Forelimb muscle (tissue), 1 donor: ENCODE measurements around the gene SH3BP5. TPM values are rescaled to one million over a fixed set of nuclear protein-coding genes. Genes with fewer than 3 reads are reported as not detected.

Experiments used
- DNase-seq: peaks from one replicate; pipeline ENCODE4 v3.0.0-alpha.2; 2013; ENCODE audit warnings: low read depth
- polyA plus RNA-seq: library from polyadenylated mRNA; unstranded; fragments of 120-200 nt; gene quantifications from one replicate; pipeline ENCODE4 v1.2.1, GENCODE V29; 2013; ENCODE audit not compliant: insufficient read length

SH3BP5 gene
- polyA plus RNA-seq, 1 donor = 24.9 TPM

DNA sequence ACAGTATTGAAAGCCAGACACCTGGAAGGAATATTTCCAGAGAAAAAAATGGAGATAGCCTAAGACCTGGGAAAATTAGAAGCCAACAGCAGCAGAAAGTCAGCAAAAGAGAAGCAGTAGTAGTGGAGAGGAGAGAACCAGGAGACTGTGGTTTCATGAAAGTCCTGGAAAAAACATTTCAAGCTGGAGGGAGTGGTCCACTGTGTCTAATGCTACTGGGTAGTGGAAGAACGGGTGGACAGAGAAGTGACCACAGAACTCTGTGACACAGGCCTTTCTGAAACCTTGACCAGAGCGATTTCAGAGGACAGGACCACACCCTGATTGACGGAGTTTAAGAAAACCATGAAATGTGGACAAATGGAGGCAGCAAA is 15.3 kb upstream of the SH3BP5 start:
- no peak for DNase-seq

DNA sequence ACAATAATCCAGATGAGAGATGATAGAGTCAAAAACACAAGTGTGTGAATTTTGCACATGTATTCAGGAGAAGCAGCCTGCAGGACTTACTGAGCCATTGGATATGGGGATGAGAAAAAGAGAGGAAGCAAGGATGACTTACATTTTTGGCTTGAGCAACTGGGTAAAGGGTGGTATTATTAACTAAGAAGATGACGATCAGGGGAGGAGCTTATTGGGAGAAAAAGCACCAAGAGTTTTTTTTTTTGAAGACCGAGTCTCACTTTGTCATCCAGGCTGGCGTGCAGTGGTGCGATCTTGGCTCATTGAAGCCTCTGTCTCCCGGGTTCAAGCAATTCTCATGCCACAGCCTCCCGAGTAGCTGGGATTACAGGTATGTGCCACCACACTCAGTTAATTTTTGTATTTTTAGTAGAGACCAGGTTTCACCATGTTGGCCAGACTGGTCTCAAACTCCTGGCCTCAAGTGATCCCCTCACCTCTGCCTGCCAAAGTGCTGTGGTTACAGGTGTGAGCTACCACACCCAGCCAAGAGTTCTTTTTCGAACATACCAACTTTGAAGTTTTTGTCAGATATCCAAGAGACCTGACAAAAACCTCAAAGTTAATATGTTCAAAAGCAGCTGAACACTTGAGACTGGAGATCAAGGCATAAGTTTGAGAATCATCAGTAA is 14.8 kb upstream of the SH3BP5 start:
- DNase-seq = no peak

DNA sequence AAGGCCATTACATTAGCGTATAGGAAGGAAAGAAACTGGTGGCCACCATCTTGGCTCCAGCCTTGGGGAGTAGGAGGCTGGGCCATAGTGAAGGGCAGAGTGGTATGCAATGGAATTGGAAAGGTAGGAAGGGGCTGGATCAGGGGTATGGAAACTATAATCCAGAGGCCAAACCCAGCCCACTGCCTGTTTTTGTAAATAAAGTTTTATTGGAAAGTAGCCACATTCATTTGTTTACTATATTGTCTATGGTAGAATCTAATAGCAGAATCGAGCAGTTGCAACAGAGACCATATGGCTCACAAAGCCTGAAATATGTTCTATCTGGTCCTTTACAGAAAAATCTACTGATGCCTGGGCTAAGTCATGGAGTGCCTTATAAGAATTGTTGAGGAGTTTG is 14.1 kb upstream of the SH3BP5 start:
- DNase-seq = no peak

DNA sequence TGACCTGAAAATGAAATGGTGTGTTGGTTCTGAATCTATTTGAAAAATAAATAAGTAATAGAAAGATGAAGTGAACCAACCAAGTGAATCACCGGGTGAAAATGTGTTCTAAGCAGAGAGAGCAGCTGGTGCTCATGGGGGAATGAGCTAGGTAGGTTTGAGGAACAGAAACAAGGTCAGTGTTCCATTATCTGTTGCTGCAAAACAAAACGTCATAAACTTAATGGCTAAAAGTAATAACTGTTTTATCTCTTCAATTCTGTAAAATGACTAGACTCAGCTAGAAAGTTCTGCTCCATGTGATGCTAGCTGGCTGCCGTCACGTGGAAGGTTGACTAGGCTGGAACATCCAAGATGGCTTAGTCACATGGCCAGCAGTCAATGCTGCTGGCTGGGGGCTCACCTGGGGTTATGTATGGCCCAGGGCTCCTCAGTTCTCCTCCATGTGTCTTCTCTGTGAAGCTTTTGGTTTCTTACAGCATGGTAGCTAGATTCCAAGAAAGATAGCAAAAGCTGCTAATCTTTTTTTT is 13.3 kb upstream of the SH3BP5 start:
- no peak for DNase-seq

DNA sequence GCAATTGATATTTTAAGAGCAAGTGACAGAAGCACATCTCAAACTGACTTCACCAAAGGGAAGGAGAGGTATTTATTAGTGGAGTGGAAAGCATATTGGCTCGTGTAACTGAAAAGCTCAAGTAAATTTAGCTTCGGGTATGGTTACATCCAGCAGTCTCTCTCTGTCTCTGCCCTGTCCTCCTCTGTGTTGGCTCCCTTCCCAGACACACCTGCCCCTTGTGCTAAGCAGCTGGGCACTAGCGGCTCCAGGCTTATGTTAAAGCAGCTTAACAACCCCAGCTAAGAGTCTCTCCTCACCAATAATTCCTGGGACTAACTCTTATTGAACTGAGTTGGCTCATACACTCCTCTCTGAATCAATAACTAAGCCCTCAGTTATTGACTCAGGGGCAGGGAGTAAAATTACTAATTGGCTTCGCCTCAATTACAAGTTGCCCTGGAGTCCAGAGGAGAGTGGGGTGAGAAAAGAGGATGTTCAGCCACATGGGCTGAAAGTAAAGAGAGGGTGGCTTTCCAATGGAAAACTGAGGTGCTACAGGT is 12.8 kb upstream of the SH3BP5 start:
- DNase-seq = no peak

DNA sequence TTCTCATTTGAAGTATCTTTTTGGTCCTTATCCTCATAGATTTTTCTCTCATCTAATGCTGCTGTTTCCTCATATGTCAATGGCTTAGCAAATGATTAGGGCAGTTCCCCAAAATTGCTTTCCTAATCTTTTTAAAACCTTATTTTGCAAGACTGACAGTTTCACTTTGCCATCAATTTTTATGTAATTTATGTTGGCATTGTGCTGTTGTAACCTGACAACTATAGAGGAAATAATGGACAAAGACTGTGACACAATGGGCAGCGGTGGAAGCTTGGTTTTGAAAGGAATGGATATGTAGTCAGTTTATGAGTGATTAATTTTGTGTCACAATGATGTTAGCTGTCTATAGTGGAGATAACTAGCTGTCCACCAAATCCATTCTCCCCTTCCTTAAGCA is 10.6 kb upstream of the SH3BP5 start:
- no peak for DNase-seq

DNA sequence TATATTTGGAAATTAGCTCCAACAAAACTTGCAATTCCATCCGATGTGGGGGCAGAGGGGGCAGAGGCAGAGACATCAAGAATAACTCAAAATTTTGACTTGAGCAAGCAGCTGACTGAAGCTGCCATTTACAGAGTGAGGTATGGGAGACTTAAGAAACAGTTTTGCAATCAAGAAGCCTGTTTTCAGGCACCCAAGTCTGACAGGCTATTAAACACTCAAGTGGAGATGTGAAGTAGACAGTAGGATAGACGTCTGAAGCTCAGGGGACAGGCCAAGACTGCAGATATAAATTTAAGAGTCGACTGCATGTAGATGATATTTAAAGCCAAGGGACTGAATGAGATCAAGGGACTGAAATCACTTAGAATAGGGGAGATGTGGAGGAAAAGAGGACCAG is 9.9 kb upstream of the SH3BP5 start:
- DNase-seq = no peak

DNA sequence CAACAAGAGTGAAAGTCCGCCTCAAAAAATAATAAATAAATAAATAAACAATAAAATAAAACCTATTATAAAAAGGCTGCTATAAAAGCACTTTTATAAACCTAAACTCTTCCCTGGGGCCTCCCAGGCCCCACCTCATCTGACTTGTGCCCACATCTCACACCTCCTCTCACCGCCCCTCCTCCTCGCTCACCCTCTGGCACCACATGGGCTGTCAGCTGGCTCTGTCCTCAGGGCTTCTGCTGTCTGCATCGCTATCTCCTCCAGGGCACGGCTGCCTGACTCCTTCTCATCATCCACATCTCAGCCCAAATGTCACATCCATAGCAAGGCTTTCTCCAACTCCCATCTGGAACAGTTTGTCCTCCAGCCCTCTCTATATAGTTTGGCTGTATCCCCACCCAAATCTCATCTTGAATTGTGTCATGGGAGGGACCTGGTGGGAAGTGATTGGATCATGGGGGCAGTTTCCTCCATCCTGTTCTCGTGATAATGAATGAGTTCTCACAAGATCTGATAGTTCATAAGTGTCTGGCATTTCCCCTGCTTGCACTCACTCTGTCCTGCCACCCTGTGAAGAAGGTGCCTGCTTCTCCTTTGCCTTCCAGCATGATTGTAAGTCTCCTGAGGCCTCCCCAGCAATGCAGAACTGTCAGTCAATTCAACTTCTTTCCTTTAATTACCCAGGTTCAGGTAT is 8.8 kb upstream of the SH3BP5 start:
- DNase-seq = no peak

DNA sequence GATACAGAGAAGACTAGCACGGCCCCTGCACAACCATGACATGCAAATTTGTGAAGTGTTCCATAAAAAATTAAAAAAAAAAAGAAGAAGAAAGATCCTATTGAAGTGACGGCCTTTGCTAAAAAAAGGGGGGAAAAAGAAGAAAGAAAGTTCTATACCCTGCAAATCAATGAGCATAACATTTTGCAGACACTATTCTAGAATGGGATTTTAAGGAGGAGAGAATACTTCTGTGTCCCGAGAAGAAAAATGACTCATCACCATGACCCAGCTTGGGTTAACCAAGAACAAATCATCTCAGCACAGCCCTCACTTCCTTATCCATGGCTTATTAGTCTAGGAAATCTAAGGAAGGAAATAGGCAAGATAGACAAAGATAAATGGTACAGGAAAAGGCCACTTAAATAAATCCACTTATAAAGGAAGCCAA is 7.4 kb upstream of the SH3BP5 start:
- no peak for DNase-seq

DNA sequence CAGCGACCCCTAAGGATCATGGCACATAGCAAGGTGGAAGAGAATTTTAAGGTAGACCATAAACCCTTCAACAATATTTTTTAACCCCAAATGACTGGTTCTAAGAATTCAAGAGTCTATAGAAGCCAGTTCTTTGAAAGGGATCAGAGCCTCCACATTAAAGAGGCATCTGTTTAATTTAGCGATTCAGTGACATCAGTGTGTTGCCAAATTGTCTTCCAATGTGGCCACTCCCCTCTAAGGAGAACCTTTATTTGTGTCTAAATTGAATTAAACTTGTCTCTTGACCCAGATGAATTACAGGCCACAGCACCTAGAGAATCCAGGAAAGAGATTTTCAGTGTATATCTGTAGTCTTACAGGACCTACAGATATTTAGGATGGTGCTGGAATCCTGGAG is 6.6 kb upstream of the SH3BP5 start:
- DNase-seq = no peak

DNA sequence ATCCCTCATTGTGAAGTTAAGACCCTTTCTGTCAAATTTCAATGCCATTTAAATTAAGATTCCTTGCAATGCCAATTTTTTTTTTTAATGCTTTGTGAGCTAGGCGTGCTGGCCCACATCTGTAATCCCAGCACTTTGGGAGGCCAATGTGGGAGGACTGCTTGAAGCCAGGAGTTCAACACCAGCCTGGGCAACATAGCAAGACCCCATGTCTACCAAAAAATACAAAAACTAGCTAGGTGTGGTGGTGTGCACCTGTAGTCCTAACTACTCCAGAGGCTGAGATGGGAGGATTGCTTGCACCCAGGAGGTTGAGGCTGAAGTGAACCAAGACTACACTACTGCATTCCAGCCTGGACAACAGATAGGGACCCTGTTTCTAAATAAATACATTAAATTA is 5.6 kb upstream of the SH3BP5 start:
- DNase-seq = no peak

DNA sequence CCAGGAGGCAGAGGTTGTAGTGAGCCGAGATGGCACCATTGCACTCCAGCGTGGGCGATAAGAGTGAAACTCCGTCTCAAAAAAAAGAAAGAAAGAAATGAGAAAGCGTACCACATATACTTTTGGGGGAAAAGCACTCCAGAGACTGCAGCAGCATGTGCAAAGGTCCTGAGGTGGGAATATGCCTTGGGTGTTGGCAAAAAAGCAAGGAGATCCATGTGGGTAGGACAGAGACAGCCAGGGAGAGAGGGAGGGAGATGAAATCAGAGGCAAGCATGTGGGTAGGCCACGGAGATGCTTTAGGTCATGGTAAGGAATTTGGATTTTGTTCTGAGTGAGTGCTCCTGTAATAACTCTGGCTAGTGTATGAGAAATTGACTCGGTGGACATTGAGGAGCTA is 3.7 kb upstream of the SH3BP5 start:
- no peak for DNase-seq

DNA sequence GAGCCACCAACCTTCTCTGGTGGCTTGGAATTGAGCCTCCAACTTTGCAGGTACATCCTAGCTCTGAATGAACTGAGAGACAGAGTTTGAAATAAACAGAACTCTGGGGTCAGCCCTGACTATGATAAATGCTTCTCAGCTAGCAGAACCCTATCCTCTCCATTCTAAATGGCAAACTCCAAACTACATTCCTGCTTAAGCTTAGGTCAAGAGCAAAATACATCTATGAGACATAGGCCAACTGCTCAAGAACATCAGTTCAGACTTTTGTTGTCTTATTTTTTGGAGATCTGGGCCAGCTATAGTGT is 1.5 kb upstream of the SH3BP5 start:
- no peak for DNase-seq

DNA sequence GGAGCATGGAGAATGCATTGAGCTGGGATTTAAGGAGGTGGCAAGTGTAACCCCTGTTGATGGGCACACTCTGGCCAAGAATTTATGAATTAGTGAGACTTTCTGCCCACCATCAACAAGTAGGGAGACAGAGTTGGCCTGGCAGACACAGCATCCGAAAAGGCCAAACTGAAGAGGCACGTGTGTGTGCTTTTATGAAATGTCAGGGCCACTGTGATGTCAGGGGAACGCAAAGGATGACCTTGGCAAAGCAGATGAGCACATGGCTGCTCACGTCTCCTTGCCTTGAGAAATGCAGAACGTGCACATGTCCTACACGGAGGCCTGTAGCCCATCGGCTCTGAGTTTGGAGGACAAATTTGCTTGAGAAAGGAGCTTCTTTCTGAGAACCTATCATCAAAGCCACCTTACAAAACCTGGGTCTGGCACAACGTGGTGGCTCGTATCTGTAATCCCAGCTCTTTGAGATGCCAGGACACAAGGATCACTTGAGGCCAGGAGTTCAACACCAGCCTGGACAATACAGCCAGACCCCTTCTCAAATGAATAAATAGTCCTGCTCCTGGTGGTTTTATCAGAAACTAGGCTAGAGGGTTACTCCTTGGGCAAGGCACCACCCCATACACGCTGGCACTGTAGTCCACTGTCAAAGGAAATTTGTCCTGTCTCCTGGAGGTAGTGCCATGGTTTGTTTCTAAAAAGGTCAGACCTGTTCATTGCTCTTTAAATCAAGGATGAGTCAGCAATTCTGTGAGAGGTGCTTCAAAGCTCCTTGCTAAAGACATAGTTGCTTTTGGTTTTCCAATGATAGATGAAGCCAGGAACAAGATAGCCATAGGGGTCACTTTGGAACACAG is 941 bp upstream of the SH3BP5 start:
- DNase-seq = no peak

DNA sequence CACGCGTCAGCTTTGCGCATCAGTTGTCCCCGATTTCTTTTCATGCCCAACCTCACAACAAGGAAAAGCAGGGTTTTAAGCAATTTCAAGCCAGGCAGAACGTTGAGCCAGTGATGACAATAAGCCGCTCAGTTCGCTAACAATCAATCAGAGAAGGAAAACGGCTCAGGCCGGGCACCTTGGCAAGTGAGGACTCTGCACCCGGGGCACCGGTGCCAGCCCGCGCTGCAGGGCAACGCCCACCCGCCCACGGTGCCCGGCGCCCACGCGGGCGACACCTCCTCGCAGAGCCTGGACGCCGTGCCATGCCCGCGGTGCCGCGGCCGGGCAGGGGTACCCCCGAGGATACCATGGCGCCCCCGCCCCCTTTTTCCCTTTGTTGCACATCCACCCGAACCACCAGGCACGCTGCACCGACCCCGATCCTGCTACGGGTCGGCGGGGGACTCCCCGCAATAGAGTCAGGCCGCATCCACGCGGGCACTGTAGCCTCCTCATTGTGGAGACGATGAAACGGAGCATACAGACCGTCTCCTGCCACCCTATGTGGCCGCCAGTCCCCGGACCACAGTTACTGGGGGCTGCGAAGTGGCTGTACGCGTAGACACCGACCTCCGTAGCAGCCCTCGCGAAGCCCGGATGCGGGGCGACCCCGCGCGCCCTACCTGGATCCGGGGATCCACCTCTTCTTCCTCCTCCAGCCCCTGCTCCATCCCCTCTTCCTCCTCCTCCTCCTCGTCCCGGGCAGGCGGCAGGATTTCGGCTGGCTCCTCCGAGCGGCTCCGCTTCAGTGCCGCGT is 581 bp downstream of the SH3BP5 start:
- no peak for DNase-seq

DNA sequence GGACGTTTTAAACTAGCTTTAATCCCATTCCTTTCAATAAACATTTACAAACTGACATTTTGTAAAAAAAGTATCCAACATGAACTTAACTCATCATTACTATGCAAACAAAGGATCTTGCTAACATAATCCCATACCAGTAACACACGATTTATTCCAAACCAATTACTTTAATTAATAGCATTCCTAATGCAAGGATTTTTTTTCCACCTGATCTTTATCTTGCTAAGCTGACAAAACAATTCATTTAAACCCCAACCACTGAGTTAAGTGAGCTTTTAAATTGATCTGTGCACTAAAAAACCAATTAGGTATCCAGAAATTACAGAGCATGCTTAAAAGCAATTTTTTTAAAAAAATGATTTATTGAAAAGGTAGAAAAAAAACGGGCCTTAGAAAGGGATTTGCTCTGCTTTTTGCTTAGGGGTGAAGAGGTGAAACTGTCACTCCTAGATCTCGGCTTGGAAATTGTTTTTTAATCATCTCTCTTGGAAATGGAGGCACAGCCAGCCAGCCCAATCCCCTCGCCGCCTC is 1.2 kb downstream of the SH3BP5 start:
- no peak for DNase-seq

DNA sequence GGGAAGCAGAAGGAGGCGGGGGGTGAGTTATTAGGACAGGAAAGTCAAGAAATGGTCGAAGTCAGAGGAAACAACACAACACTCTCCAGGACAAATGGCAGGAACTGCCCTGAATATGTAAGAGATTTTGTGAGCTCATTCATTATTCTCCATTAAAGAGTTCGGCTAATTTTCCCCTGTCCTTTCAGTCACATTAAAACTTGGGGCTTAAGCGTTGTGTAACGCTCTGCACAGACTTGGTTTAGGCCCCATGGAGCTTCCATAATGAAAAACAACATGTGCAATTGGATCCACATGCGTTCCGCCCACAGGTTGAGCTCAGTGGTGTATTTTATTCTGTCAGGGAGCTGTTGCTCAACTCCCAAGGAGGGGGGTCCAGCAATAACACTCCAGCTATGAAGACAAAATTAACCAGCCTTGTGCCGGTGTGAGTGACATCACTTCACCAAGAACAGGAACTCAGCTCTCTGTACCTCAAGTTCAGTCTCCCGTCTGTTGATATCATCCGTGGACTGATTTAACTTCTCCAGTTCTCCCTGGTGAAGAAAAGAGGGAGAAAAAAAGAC is 2.3 kb downstream of the SH3BP5 start:
- DNase-seq = no peak

DNA sequence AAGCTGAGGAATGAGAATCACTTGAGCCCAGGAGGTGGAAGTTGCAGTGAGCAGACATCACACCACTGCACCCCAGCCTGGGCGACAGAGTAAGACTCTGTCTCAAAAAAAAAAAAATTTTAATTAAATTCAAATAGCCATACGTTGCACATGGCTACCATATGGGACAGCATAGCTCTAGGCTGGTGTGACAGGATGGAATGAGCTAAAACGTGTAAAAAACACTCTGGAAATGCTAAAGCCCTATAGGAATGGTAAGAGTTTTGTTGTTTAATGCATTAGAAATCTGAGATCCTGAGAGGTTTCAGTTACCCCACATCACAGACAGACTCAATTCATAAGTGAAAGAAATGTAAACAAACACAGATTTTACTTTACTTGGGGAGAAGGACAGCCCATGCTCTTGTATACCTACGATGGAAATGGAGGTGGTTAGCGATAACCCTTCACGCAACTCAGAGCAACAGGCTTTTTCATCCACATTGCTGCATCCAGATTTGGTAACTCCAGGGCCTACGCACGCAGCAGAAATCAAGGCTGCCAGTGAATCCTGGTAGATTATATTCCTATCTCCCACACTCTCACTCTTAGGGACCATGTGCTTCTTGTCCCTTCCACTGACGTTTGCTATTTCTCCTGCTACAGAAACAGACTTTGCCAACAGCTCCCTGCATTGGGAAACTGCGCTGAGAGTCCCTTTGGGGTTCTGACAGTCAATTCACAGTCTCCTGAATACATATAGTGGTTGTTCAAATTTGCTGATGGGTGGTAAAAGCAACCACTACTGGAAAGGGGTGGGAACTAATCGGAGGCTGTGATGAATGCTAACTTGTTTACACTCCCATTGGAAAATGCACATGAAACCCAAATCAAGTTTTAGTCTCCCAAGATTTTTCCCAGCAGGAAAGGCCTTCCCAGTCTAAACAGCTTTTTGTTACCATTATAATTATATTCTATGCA is 3.1 kb downstream of the SH3BP5 start:
- DNase-seq = no peak

DNA sequence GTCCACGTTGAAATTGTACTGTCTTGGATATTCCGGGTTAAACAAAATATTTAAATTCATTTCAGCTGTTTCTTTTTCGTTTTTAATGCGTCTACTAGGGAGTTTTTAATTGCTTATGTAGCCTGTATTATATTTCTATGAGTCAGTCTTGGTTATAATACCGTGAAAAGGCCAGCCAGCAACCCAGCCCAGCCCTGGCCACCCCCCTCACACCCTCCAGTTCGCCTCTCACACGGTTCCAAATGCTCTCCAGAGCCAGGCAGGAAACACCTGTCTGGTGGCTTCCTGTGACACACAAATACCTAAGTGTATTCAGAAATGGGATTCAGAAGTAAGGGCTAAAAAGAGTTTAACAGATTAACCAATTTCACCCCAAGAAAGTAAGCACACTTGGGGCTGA is 4.4 kb downstream of the SH3BP5 start:
- DNase-seq = no peak

DNA sequence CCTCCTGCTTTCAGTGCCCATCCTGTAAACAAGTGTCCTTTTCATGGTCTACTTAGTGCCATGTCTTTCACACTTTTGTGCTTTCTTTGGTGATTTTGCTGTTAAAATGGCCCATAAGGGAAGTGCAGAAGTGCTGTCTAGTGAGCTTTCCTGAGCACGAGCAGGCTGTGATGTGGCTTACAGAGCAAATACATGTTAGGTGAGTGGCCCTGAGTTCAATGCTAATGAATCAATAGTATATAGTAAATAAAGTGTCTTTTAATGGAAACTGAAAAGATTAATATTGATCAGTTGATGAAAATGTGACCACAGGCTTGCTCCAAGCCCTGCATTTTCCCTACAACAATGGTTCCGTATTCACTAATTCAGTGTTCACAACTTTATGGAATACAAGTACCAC is 5.7 kb downstream of the SH3BP5 start:
- no peak for DNase-seq
